Body of pancreas (tissue), 4 donors: ENCODE data around the gene NTHL1. TPM values are rescaled to one million over a fixed set of nuclear protein-coding genes. Genes with fewer than 3 reads are reported as not detected.

Source experiments
- ATAC-seq: fragments of 150-250 bp; one replicate; pipeline ENCODE4 v1.9.1; 2016
- DNase-seq, 4 donors: peaks; one replicate each; pipeline ENCODE4 v3.0.0-alpha.2; 2019
- H3K27ac ChIP-seq, 4 donors: fragments of 200-600 bp; sonication (generic); 1 replicate in 3 of 4; 2 replicates in 1 of 4; pipeline versions ENCODE4 v1.5.1 to v1.6.1; 2016 to 2019; ENCODE audit warnings: mild to moderate bottlenecking in 1 of 4, mixed read lengths in 1 of 4, moderate library complexity in 1 of 4
- H3K27me3 ChIP-seq, 2 donors: fragments of 200-600 bp; sonication (generic); one replicate each; pipeline ENCODE4 v1.6.0; 2016; ENCODE audit warnings: mild to moderate bottlenecking in 1 of 2
- H3K36me3 ChIP-seq, 2 donors: fragments of 200-600 bp; sonication (generic); replicated peaks in 1 of 2; 2 replicates each; pipeline ENCODE4 v1.5.1; 2016; ENCODE audit warnings: low read depth in 2 of 2; ENCODE audit not compliant: insufficient read depth in 1 of 2
- H3K4me1 ChIP-seq: fragments of 200-600 bp; sonication (generic); one replicate; pipeline ENCODE4 v1.6.0; 2016
- H3K4me3 ChIP-seq, 2 donors: fragments of 200-600 bp; sonication (generic); 1 replicate in 1 of 2; 2 replicates in 1 of 2; pipeline ENCODE4 v1.5.1; 2016 to 2019
- H3K9me3 ChIP-seq, 3 donors: fragments of 200-600 bp; sonication (generic); 1 replicate in 2 of 3; 2 replicates in 1 of 3; pipeline ENCODE4 v1.5.1; 2016
- POLR2A ChIP-seq, 3 donors: fragments of 450-650 bp; IDR thresholded peaks; one replicate each; pipeline ENCODE4 v1.6.1; 2016; ENCODE audit warnings: antibody characterized with exemption in 3 of 3, mild to moderate bottlenecking in 2 of 3
- WGBS, 2 donors: methylation state at CpG; one replicate each; pipeline ENCODE4 v1.1.5; 2017; 5-methylcytosine and 5-hydroxymethylcytosine counted together
- intact Hi-C: fragments of 100-400 bp; cut with DNase I; formaldehyde crosslinking; loops from one replicate; pipeline ENCODE4 v1.15.1; 2023
- total RNA-seq, 2 donors: library from RNA; depleted of rRNA; stranded (reverse); fragments of >200 nt; gene quantifications; one replicate each; pipeline ENCODE4 v1.1.0, GENCODE V29; 2016
- TF ChIP-seq, protein P1 (sequence below), 7 experiments: fragments of 450-650 bp in 4 of 7; fragments of 200-600 bp in 3 of 7; sonication (generic) in 3 of 7; IDR thresholded peaks; one replicate each; pipeline ENCODE4 v1.5.1; 2016 to 2019; ENCODE audit warnings: antibody characterized with exemption in 7 of 7

NTHL1 gene
- total RNA-seq, 2 donors from 2014 or later, result 15.2 to 19.7 TPM

DNA sequence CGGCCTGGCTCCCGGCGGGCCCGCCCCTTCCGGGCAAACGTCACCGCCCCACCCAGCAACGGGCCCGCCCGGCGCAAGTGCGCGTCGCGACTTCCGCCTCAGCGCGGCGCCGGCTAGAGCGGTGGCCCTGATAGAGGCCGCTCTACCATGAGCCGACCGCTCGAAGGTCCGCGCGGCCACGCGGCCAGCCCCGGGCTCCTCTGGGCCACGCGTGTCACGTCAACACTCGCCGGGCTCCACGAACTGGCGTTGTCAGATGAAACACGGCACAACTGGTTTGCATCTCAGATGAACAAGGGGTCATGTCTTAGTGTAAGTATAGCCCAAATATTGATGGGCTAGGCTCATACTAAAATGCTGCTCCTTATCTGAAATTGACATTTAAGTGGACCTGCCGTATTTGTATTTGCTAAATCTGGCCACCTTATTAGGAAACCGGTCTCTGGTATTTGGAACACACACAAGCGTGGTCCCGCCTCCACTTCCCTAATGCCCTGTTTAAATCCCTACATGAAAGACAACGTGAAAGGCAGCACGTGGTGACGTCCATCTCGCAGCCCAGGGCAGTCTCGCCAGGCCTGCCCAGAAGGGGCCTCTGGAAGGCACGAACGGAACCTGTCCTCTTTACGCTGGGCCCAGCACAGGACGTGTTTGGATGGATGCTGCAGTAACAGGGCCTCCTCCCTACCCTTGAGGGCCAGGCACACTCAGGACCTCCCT lies 37.7 kb downstream of the NTHL1 start, which contains the start of gene ZNF598:
Gene ZNF598 (minus strand): TSS at position 31 of the 720 bp plus-strand sequence.
- H3K4me3 ChIP-seq, result peak within 1 kb of the TSS; percentile 76 to 95
- no peaks in the 10 kb centered on the region for H3K9me3 ChIP-seq
- intact Hi-C loops, result no loop called here
- peak; percentile 84 to 92 (median 91) for TF ChIP-seq POLR2A (IDR thresholded peaks at IDR 0.05)
- TF ChIP-seq, protein P1, sequence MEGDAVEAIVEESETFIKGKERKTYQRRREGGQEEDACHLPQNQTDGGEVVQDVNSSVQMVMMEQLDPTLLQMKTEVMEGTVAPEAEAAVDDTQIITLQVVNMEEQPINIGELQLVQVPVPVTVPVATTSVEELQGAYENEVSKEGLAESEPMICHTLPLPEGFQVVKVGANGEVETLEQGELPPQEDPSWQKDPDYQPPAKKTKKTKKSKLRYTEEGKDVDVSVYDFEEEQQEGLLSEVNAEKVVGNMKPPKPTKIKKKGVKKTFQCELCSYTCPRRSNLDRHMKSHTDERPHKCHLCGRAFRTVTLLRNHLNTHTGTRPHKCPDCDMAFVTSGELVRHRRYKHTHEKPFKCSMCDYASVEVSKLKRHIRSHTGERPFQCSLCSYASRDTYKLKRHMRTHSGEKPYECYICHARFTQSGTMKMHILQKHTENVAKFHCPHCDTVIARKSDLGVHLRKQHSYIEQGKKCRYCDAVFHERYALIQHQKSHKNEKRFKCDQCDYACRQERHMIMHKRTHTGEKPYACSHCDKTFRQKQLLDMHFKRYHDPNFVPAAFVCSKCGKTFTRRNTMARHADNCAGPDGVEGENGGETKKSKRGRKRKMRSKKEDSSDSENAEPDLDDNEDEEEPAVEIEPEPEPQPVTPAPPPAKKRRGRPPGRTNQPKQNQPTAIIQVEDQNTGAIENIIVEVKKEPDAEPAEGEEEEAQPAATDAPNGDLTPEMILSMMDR (IDR thresholded peaks at IDR 0.05), result peak in 1 of 7 experiments; percentile 11
- H3K27ac ChIP-seq, result peak within 1 kb of the TSS; percentile 89 to 96 (median 92)
- H3K4me1 ChIP-seq, result peaks cover 47% of the 10 kb centered on the region
- H3K27me3 ChIP-seq, result no peaks in the 10 kb centered on the region
- WGBS, 2 donors, result 2 to 4% methylated on average over 13 to 45 of the region's 52 CpGs
- H3K36me3 ChIP-seq, result no peaks in the 10 kb centered on the region
- ATAC-seq (peak; percentile 89), DNase-seq (peak; percentile 82 to 86 (median 84))

DNA sequence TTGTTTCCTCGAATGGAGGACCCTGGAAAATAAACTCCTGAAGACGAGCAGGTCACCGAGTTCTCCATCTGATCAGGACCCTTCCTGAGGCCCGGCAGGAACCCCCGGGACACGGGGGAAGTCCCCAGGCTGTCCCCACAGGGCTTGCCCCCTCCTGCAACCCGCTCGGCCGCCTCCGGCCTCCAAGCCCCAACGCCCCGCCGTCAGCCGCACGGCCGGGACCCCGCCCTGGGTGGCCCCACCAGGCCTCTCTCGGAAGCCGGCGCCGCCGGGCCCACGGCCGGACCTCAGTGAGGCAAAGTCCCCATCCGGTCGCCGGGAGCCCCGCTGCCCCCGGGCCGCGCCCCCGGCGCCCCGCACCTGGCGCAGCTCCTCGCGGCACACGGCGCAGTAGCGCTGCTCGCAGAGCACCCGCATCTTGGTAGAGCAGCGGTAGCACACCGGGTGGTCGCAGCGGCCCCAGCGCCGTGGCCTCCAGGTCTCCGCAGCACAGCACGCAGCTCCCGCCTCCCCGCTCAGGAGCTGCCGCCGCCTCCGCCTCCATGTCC lies 38.4 kb downstream of the NTHL1 start:
- Histone ChIP-seq H3K36me3 (no peaks in the 10 kb centered on the region), H3K27ac (peak overlapping the region; percentile 89 to 96 (median 92)), H3K9me3 (no peaks in the 10 kb centered on the region), H3K27me3 (no peaks in the 10 kb centered on the region), H3K4me3 (peak overlapping the region; percentile 76 to 95), H3K4me1 (peaks cover 54% of the 10 kb centered on the region)
- peak in 1 of 4 donors; percentile 22 for DNase-seq
- WGBS, 2 donors, result 0% methylated on average over 5 to 48 of the region's 55 CpGs
- intact Hi-C loops, result no loop called here
- ATAC-seq, result peak; percentile 15
- TF ChIP-seq, protein P1 (IDR thresholded peaks at IDR 0.05), result no peak
- no peak for TF ChIP-seq POLR2A (IDR thresholded peaks at IDR 0.05)

DNA sequence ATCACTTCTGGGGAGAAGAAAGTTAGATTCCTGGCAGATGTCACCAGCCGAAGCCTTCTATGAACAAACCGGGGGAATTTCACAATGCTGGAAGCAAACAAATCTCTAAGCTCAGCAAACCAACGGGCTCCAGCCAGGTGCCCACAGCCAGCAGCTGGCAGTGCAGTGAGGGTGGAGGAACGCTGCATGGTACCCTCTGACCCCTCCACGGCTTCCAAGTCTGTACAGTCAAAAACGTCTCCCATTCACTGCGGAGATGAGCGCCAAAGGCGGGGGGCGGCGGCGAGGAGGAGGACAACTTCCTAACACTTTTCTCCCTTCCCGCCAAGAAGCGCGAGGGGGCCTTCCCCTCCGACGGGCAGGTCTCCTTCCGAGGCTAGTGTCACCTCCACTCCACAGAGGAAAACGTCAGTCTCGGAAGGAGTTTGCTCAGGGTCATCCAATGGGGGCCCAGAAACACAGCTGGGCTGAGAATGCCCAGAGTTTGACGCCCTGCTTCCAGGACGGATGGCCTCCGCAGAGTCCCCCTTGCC lies 38.9 kb downstream of the NTHL1 start:
- intact Hi-C loops, result no loop called here
- WGBS, 2 donors, result 3% methylated on average over 12 to 23 of the region's 23 CpGs
- Histone ChIP-seq H3K4me1 (peaks cover 60% of the 10 kb centered on the region), H3K9me3 (no peaks in the 10 kb centered on the region), H3K27me3 (no peaks in the 10 kb centered on the region), H3K27ac (peak overlapping the region; percentile 89 to 96 (median 92)), H3K4me3 (peak overlapping the region; percentile 76 to 95), H3K36me3 (no peaks in the 10 kb centered on the region)
- peak; percentile 14 to 63 (median 51) for TF ChIP-seq POLR2A (IDR thresholded peaks at IDR 0.05)
- TF ChIP-seq, protein P1 (IDR thresholded peaks at IDR 0.05), result no peak
- ATAC-seq, result peak; percentile 23
- peak in 3 of 4 donors; percentile 52 to 66 (median 61) for DNase-seq

DNA sequence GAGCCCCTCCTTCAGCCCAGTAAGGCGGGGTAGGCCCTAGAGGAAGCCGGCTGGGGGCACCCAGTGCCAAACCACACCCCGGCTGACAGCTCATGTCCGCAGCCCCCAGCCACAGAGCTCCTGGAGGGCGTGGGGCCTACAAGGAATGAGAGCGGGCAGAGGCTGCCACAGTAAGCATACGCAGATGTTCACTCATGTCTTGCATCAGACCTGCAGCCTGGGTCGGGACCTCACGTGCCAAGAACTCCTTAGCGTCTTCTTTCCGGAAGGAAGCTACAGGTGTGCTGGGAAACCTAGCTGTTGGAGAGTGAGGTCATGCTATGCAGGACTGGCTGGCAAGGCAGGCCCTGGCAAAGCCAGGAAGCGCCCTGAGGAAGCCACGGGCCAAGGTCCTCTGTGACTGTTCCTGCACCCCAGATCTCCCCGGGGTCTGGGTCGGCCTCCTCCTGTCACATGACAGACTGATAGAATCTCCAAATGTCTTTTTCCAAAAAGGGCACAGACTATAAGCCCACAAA lies 39.6 kb downstream of the NTHL1 start:
- no peaks in the 10 kb centered on the region for H3K9me3 ChIP-seq
- ATAC-seq (peak; percentile 38), DNase-seq (peak; percentile 66 to 86 (median 79))
- H3K27ac ChIP-seq, result peak overlapping the region; percentile 66 to 96 (median 90)
- 14 to 23% methylated on average over 6 to 15 of the region's 15 CpGs for WGBS, 2 donors
- TF ChIP-seq POLR2A (IDR thresholded peaks at IDR 0.05), result peak; percentile 39 to 64 (median 44)
- TF ChIP-seq, protein P1 (IDR thresholded peaks at IDR 0.05), result no peak
- no peak overlapping the region for H3K4me3 ChIP-seq
- no peaks in the 10 kb centered on the region for H3K27me3 ChIP-seq
- peaks cover 66% of the 10 kb centered on the region for H3K4me1 ChIP-seq
- intact Hi-C loops, result no loop called here
- no peaks in the 10 kb centered on the region for H3K36me3 ChIP-seq
